Prostate gland (tissue), 2 donors: ENCODE data around the gene CCDC85B. TPM values are rescaled to one million over a fixed set of nuclear protein-coding genes. Genes with fewer than 3 reads are reported as not detected.

Experiments
- DNase-seq: peaks from one replicate; pipeline ENCODE4 v3.0.0-alpha.2; 2019; ENCODE audit warnings: low spot score
- H3K27ac ChIP-seq, 2 donors: fragments of 200-600 bp; sonication (generic); 2 replicates each; pipeline ENCODE4 v1.5.1; 2017 to 2019
- H3K27me3 ChIP-seq: fragments of 200-600 bp; sonication (generic); replicated peaks from 2 replicates; pipeline ENCODE4 v1.5.1; 2019; ENCODE audit not compliant: insufficient read depth
- H3K36me3 ChIP-seq, 2 donors: fragments of 200-600 bp; sonication (generic); 1 replicate in 1 of 2; 2 replicates in 1 of 2; pipeline versions ENCODE4 v1.5.1 to v1.8.1; 2017 to 2019
- H3K4me1 ChIP-seq: fragments of 200-600 bp; sonication (generic); replicated peaks from 2 replicates; pipeline ENCODE4 v1.5.1; 2019
- H3K4me3 ChIP-seq, 2 donors: fragments of 200-600 bp; sonication (generic); 2 replicates each; pipeline ENCODE4 v1.5.1; 2017 to 2019
- H3K9me3 ChIP-seq: fragments of 200-600 bp; sonication (generic); 2 replicates; pipeline ENCODE4 v1.5.1; 2017
- POLR2A ChIP-seq: fragments of 450-650 bp; IDR thresholded peaks from one replicate; pipeline ENCODE4 v1.6.1; 2016; ENCODE audit warnings: antibody characterized with exemption, mild to moderate bottlenecking
- POLR2AphosphoS5 ChIP-seq: sonication (generic); formaldehyde crosslinking; IDR thresholded peaks from one replicate; pipeline ENCODE4 v1.6.1; 2017; ENCODE audit warnings: antibody characterized with exemption
- WGBS: methylation state at CpG from one replicate; pipeline ENCODE4 v1.1.5; 2018; 5-methylcytosine and 5-hydroxymethylcytosine counted together
- intact Hi-C: fragments of 100-400 bp; cut with DNase I; formaldehyde crosslinking; loops from one replicate; pipeline ENCODE4 v1.14.2; 2022
- total RNA-seq, 2 donors: library from RNA; depleted of rRNA; stranded (reverse); fragments of >200 nt; gene quantifications; one replicate each; pipeline ENCODE4 v1.1.0, GENCODE V29; 2016
- TF ChIP-seq, protein P1 (sequence below), 4 experiments: fragments of 200-600 bp in 2 of 4; fragments of 450-650 bp in 2 of 4; sonication (generic) in 2 of 4; IDR thresholded peaks; 1 replicate in 3 of 4; 2 replicates in 1 of 4; pipeline ENCODE4 v1.5.1; 2016 to 2019; ENCODE audit warnings: antibody characterized with exemption in 4 of 4, mild to moderate bottlenecking in 2 of 4, moderate library complexity in 2 of 4

The CCDC85B gene
- total RNA-seq, 2 donors from 2014 or later = 40.4 to 55.0 TPM

DNA sequence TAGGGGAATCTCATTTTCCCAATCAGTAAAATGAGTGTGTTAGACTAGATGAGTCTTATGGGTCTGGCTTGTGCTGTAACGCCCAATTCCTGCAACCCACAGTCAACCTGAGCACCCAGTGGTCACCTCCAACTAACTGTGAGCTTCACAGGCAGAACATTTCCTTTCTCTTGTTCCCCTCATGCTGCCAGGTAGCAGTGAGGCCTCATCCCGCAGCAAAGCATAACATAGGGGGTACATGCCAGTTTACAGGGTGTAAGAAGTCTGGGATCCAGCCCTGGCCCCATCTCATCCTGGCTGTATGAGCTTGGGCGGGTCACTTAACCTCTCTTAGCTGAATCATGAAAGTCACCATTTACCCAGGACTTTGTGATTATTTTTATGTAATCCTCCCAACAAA, 21.6 kb upstream of the CCDC85B start:
- Histone ChIP-seq H3K36me3 (peaks cover 9 to 10% of the 10 kb centered on the region in 2 donors), H3K4me1 (peaks cover 3% of the 10 kb centered on the region), H3K9me3 (no peaks in the 10 kb centered on the region), H3K4me3 (no peak overlapping the region), H3K27ac (no peak overlapping the region), H3K27me3 (no peaks in the 10 kb centered on the region)
- no peak for DNase-seq
- WGBS = 78% methylated on average over 3 of the region's 3 CpGs
- intact Hi-C loops = no loop called here
- TF ChIP-seq POLR2AphosphoS5 (no peak), POLR2A (no peak)
- TF ChIP-seq, protein P1, sequence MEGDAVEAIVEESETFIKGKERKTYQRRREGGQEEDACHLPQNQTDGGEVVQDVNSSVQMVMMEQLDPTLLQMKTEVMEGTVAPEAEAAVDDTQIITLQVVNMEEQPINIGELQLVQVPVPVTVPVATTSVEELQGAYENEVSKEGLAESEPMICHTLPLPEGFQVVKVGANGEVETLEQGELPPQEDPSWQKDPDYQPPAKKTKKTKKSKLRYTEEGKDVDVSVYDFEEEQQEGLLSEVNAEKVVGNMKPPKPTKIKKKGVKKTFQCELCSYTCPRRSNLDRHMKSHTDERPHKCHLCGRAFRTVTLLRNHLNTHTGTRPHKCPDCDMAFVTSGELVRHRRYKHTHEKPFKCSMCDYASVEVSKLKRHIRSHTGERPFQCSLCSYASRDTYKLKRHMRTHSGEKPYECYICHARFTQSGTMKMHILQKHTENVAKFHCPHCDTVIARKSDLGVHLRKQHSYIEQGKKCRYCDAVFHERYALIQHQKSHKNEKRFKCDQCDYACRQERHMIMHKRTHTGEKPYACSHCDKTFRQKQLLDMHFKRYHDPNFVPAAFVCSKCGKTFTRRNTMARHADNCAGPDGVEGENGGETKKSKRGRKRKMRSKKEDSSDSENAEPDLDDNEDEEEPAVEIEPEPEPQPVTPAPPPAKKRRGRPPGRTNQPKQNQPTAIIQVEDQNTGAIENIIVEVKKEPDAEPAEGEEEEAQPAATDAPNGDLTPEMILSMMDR (IDR thresholded peaks at IDR 0.05) = no peak

DNA sequence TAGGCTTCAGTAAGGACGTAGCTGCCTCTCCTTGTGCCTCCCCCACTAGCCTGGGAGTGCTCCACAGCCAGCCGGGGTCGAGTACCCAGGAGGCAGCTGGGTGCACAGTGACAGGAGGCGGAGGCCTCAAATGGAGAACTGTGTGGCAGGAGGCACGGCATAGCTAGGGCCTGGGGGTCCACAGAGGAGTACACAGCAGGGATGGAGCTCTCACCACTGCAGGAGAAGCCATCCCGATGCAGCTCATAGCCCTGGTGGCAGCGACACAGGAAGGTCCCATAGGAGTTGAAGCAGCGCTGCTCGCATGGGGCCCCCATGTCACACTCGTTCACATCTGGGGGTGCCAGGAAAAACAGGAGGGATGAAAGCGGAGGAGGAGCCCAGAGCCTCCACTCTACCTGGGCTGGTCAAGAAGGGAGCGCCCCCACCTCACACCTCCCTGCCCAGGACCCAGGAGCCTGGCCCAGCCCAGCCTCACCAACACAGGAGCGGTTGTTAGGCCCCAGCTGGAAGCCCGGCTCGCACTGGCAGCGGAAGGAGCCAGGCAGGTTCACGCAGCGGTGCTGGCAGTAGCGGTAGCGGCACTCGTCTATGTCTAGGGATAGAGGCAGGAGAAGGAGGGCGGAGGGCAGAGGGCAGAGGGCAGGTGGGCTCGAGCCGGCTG, 20.7 kb upstream of the CCDC85B start:
- 85% methylated on average over 24 of the region's 24 CpGs for WGBS
- Histone ChIP-seq H3K4me1 (peaks cover 3% of the 10 kb centered on the region), H3K9me3 (no peaks in the 10 kb centered on the region), H3K36me3 (peaks cover under 1 to 5% of the 10 kb centered on the region in 2 donors), H3K27me3 (no peaks in the 10 kb centered on the region), H3K27ac (no peak overlapping the region), H3K4me3 (no peak overlapping the region)
- no peak for DNase-seq
- intact Hi-C loops = no loop called here
- no peak for TF ChIP-seq POLR2AphosphoS5
- no peak for TF ChIP-seq POLR2A
- TF ChIP-seq, protein P1 (IDR thresholded peaks at IDR 0.05) = no peak

- Histone ChIP-seq H3K27ac (no peak overlapping the region), H3K4me3 (no peak overlapping the region), H3K27me3 (no peaks in the 10 kb centered on the region), H3K36me3 (peaks cover 0 to 2% of the 10 kb centered on the region in 2 donors), H3K9me3 (no peaks in the 10 kb centered on the region), H3K4me1 (peaks cover 3% of the 10 kb centered on the region)
- 83% methylated on average over 11 of the region's 11 CpGs for WGBS
- DNase-seq = no peak
- intact Hi-C loops = no loop called here
- TF ChIP-seq POLR2A (no peak), POLR2AphosphoS5 (no peak)
- TF ChIP-seq, protein P1 (IDR thresholded peaks at IDR 0.05) = no peak
Measured at GRCh38 chr11:65870307-65870658, 20.2 kb upstream of the CCDC85B start.

- peak overlapping the region in 1 of 2 donors; percentile 52 for H3K4me3 ChIP-seq
- H3K4me1 ChIP-seq = peaks cover 3% of the 10 kb centered on the region
- intact Hi-C loops = no loop called here
Measured at GRCh38 chr11:65870706-65871681, 19.5 kb upstream of the CCDC85B start.

More at GRCh38 chr11:65870706-65871681, 19.5 kb upstream of the CCDC85B start:
- no peaks in the 10 kb centered on the region for H3K27me3 ChIP-seq
- WGBS = 73% methylated on average over 24 of the region's 24 CpGs
- TF ChIP-seq POLR2A (no peak), POLR2AphosphoS5 (no peak)
- TF ChIP-seq, protein P1 (IDR thresholded peaks at IDR 0.05) = no peak
- H3K36me3 ChIP-seq = no peaks in the 10 kb centered on the region
- no peak for DNase-seq
- H3K9me3 ChIP-seq = no peaks in the 10 kb centered on the region
- peak overlapping the region in 1 of 2 donors; percentile 87 for H3K27ac ChIP-seq
